ENCODE results near the gene FADS6.

GRCh38 chr17:74874615-74875037, 18.8 kb downstream of the FADS6 start:
- no peak for TF ChIP-seq CTCF (conservative IDR thresholded peaks at IDR 0.05; ENCODE audit: low read depth, low read length)
- TF ChIP-seq EZH2 (IDR thresholded peaks at IDR 0.05; ENCODE audit: low read length, unreplicated experiment) = no peak
- TF ChIP-seq EZH2phosphoT487 (IDR thresholded peaks at IDR 0.05; ENCODE audit: borderline replicate concordance, low read length) = no peak

Measured in PC-3 (cell line).